NCI-H128 (cell line): ENCODE data around the gene PNKP.

Experiments used
- DNase-seq: peaks from one replicate; lab custom pipeline; 2025; ENCODE audit not compliant: unreplicated experiment; lab: John Stamatoyannopoulos, UW

Gene PNKP

GRCh38 chr19:49860336-49861102 lies 6.9 kb downstream of the PNKP start:
- no peak for DNase-seq

- no peak for DNase-seq
Measured at GRCh38 chr19:49859682-49860335, 7.6 kb downstream of the PNKP start.

- DNase-seq, result no peak
Measured at GRCh38 chr19:49858088-49858985, 9.0 kb downstream of the PNKP start.

GRCh38 chr19:49857838-49858087 lies 9.6 kb downstream of the PNKP start:
- no peak for DNase-seq

- no peak for DNase-seq
Measured at GRCh38 chr19:49857061-49857837, 10.1 kb downstream of the PNKP start.

- no peak for DNase-seq
Measured at GRCh38 chr19:49856574-49857021, 10.8 kb downstream of the PNKP start.

- DNase-seq, result no peak
Measured at GRCh38 chr19:49855676-49856573, 11.5 kb downstream of the PNKP start.

GRCh38 chr19:49855277-49855675 lies 12.1 kb downstream of the PNKP start:
- DNase-seq, result no peak

- DNase-seq, result no peak
Measured at GRCh38 chr19:49854378-49855263, 12.8 kb downstream of the PNKP start.

GRCh38 chr19:49853852-49854377 lies 13.5 kb downstream of the PNKP start:
- no peak for DNase-seq

- no peak for DNase-seq
Measured at GRCh38 chr19:49852631-49853126, 14.7 kb downstream of the PNKP start.

- no peak for DNase-seq
Measured at GRCh38 chr19:49851456-49852259, 15.7 kb downstream of the PNKP start.

- peak; percentile 86 for DNase-seq
Measured at GRCh38 chr19:49850487-49851342, 16.7 kb downstream of the PNKP start, which contains the start of gene PTOV1. TSS of gene PTOV1 (plus strand) at chr19:49851159.

- DNase-seq, result no peak
Measured at GRCh38 chr19:49850221-49850486, 17.2 kb downstream of the PNKP start.

- DNase-seq, result no peak
Measured at GRCh38 chr19:49849433-49850220, 17.7 kb downstream of the PNKP start.

- no peak for DNase-seq
Measured at GRCh38 chr19:49848938-49849337, 18.4 kb downstream of the PNKP start.
